ENCODE data around the gene KRT32.

Gene KRT32

DNA sequence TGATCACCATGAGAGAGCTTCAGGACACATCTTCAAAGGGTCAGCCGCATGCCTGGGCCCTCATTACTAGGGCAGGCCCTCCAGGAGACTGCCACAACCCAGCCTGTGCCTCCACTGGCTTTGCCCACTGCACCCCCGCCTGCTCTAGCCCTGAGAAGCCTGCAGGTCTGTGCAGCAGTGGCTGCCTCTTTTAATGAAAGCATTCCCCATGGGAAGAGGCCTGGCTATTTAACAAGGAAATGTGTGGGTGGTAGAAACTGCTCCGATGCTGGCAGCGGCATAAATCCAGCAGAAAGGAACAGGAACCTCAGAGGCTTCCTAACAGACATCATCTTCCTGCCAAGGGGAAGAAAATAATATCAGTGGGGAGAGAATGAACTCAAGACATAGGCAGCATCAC is 375 bp upstream of the KRT32 start:
- DNase-seq (ENCODE audit: low read depth), result no peak

DNA sequence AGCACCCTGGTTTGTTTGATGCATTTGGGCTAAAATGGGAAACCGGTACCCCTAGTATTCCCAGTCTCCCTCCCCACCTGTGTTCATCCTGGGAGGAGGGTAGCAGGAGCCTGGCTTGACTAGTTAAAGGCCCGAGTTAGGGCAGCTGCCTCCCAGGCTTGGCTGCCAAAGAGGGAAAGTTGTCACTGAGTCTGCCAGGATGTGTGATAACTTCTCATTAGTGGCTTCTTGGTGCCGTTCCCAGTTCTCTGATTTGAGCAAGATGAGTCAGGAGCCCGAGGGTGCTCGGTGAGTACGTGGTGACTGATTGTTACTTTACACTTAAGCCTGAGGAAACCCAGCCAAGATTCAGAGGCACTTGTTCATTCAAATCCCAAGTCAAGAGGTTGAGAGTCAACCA is 2.5 kb downstream of the KRT32 start:
- no peak for DNase-seq (ENCODE audit: low read depth)
- no peak overlapping the region for H3K4me3 ChIP-seq (ENCODE audit: low read depth, low read length)
- TF ChIP-seq CTCF (IDR thresholded peaks at IDR 0.05; ENCODE audit: low read depth, low read length, missing control alignments), result no peak

More for the DNA sequence above, 375 bp upstream of the KRT32 start:
- H3K4me3 ChIP-seq (ENCODE audit: low read depth, low read length), result no peak overlapping the region
- TF ChIP-seq CTCF (IDR thresholded peaks at IDR 0.05; ENCODE audit: low read depth, low read length, missing control alignments), result no peak

DNA sequence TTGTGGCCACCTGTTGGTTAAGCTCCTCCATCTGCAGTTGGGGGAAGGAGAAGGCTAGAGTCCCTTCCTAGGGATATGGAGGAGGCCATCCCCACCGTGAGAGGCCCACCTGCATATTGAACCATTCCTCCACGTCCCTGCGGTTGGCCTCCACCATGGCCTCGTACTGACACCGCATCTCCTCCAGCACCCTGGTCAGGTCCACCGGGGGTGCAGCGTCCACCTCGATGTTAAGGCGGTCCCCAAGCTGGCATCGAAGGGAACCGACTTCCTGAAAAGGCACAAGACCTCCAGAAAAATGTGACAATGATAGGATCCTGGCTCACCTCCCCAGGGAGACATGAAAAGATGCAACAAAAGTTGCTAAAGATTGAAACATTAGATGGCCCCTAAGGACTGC is 3.0 kb downstream of the KRT32 start:
- H3K4me3 ChIP-seq (ENCODE audit: low read depth, low read length), result no peak overlapping the region
- TF ChIP-seq CTCF (IDR thresholded peaks at IDR 0.05; ENCODE audit: low read depth, low read length, missing control alignments), result no peak
- DNase-seq (ENCODE audit: low read depth), result no peak

DNA sequence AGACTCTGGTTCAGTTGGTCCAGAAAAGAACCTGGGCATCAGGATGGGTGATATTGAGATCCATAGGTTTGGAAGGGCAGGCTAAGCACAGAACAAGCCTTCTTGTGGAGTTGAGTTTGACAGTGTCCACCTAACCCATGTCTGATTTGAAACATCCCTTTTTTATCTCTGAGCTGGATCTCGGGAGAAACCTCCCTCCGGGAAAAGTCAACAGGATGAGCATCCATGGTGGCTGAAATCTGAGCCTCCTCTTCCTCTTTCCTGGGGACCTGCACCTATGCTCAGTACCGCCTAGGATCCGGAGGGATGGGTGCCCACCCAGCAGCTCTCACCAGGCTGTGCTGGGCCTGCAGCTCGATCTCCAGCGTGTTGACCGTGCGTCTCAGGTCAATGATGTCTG is 3.4 kb downstream of the KRT32 start:
- no peak overlapping the region for H3K4me3 ChIP-seq (ENCODE audit: low read depth, low read length)
- DNase-seq (ENCODE audit: low read depth), result no peak
- TF ChIP-seq CTCF (IDR thresholded peaks at IDR 0.05; ENCODE audit: low read depth, low read length, missing control alignments), result no peak

DNA sequence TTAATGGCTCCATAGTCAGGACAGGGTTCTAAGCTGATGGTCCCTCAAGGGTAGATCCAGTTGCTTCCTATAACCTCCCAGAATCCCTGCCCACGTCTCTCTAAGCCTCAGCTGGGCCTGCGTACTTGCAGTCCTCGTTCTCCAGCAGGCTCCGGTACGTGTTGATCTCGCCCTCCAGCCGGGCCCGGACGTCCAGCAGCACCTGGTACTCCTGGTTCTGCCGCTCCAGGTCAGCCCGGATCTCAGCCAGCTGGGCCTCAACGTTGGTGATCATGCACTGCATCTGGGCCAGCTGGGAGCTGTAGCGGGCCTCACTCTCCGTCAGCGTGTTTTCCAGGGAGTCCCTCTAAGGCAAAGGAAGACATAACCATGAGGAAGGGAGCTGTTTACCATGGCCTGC is 4.5 kb downstream of the KRT32 start:
- no peak for TF ChIP-seq CTCF (IDR thresholded peaks at IDR 0.05; ENCODE audit: low read depth, low read length, missing control alignments)
- H3K4me3 ChIP-seq (ENCODE audit: low read depth, low read length), result no peak overlapping the region
- no peak for DNase-seq (ENCODE audit: low read depth)

- no peak for DNase-seq (ENCODE audit: low read depth)
- no peak overlapping the region for H3K4me3 ChIP-seq (ENCODE audit: low read depth, low read length)
- TF ChIP-seq CTCF (IDR thresholded peaks at IDR 0.05; ENCODE audit: low read depth, low read length, missing control alignments), result no peak
These were observed 9.5 kb downstream of the KRT32 start for GRCh38 chr17:41457676-41458075.

DNA sequence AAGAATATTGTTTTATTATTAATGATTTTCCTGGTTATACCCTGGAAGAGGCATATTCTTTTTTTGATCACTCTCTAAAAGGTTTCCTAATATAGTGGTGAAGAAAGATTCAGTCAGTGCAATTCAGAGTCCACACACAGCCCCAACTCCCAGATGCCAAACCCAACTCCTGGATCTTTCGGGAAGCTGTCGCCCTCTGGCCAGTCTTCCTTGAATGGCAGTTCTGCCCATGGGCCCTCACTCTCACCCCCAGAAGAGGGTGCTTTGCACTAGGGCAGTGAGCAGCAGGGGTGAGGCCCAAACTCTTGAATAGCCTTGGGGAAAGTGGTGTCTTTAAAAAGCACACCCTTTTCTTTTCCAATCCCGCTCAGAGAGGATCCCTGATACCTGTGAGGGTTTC is 11.0 kb downstream of the KRT32 start:
- no peak for TF ChIP-seq CTCF (IDR thresholded peaks at IDR 0.05; ENCODE audit: low read depth, low read length, missing control alignments)
- no peak for DNase-seq (ENCODE audit: low read depth)

More for the DNA sequence above, 11.0 kb downstream of the KRT32 start:
- no peak overlapping the region for H3K4me3 ChIP-seq (ENCODE audit: low read depth, low read length)

Measured in GM12864 (cell line).